RWPE2 (cell line): ENCODE results near the gene EMCN.

Source experiments
- ATAC-seq: fragments of 200-7000 bp; cut with Tn5 transposase; 3 replicates; pipeline ENCODE4 v1.9.1; 2021; ENCODE audit warnings: low read depth
- DNase-seq: peaks from one replicate; pipeline ENCODE4 v3.0.0-alpha.2; 2020; ENCODE audit warnings: low spot score
- H3K27ac ChIP-seq: fragments of 450-650 bp; 2 replicates; pipeline ENCODE4 v1.5.1; 2017; ENCODE audit warnings: mild to moderate bottlenecking; ENCODE audit not compliant: poor library complexity, severe bottlenecking
- H3K27me3 ChIP-seq: fragments of 250-450 bp; sonication (Bioruptor Pico); 2 replicates; pipeline ENCODE4 v1.5.1; 2021; ENCODE audit warnings: mild to moderate bottlenecking, moderate library complexity; ENCODE audit not compliant: insufficient read depth, poor library complexity, severe bottlenecking
- H3K36me3 ChIP-seq: fragments of 250-450 bp; sonication (Bioruptor Pico); 2 replicates; pipeline ENCODE4 v1.5.1; 2020; ENCODE audit warnings: low read depth, mild to moderate bottlenecking, moderate library complexity
- H3K4me1 ChIP-seq: fragments of 250-450 bp; sonication (Bioruptor Pico); 2 replicates; pipeline ENCODE4 v1.5.1; 2021; ENCODE audit warnings: mild to moderate bottlenecking, moderate library complexity; ENCODE audit not compliant: insufficient read depth, poor library complexity, severe bottlenecking
- H3K4me3 ChIP-seq: fragments of 250-450 bp; sonication (Bioruptor Pico); 2 replicates; pipeline ENCODE4 v1.5.1; 2021; ENCODE audit warnings: mild to moderate bottlenecking, moderate library complexity; ENCODE audit not compliant: severe bottlenecking
- H3K9me3 ChIP-seq: fragments of 250-450 bp; sonication (Bioruptor Pico); 2 replicates; pipeline ENCODE4 v1.5.1; 2021; ENCODE audit warnings: mild to moderate bottlenecking, moderate library complexity; ENCODE audit not compliant: severe bottlenecking
- CTCF ChIP-seq: fragments of 450-650 bp; IDR thresholded peaks from one replicate; pipeline ENCODE4 v1.5.1; 2017; ENCODE audit warnings: mild to moderate bottlenecking, moderate library complexity; ENCODE audit not compliant: poor library complexity, severe bottlenecking

EMCN gene

GRCh38 chr4:100494166-100494565 lies 23.7 kb downstream of the EMCN start:
- DNase-seq (no peak), ATAC-seq (no peak)
- peaks cover 2% of the 10 kb centered on the region for H3K9me3 ChIP-seq
- H3K4me1 ChIP-seq: no peaks in the 10 kb centered on the region
- no peak overlapping the region for H3K27ac ChIP-seq
- no peak for TF ChIP-seq CTCF
- no peak overlapping the region for H3K4me3 ChIP-seq
- no peaks in the 10 kb centered on the region for H3K36me3 ChIP-seq
- H3K27me3 ChIP-seq: no peaks in the 10 kb centered on the region

DNA sequence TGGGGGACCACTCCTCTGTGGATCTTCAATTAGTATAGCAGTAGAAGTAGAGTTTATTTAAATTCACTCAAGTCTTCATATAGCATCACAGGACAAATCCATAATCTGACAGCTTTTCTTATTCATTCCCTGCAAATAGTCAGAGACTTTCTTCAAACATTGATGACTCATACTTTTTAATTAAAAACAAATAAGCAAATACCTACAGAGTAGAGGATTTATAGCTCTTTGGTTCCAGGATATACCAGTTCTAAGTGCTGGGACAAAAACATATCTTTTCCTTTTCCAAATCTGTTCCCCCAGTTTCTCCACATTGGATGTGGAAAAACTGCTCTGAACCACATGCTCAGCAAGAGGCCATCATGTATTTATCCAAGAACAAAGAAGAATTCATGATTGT lies 24.1 kb downstream of the EMCN start:
- Histone ChIP-seq H3K4me1 (no peaks in the 10 kb centered on the region), H3K4me3 (no peak overlapping the region), H3K27ac (no peak overlapping the region), H3K27me3 (no peaks in the 10 kb centered on the region), H3K9me3 (peaks cover 2% of the 10 kb centered on the region), H3K36me3 (no peaks in the 10 kb centered on the region)
- no peak for ATAC-seq
- DNase-seq: no peak
- TF ChIP-seq CTCF: no peak

- H3K4me1 ChIP-seq: no peaks in the 10 kb centered on the region
- peaks cover 2% of the 10 kb centered on the region for H3K9me3 ChIP-seq
- H3K36me3 ChIP-seq: no peaks in the 10 kb centered on the region
- no peak overlapping the region for H3K4me3 ChIP-seq
- H3K27me3 ChIP-seq: no peaks in the 10 kb centered on the region
- no peak for TF ChIP-seq CTCF
- DNase-seq: no peak
- no peak overlapping the region for H3K27ac ChIP-seq
- ATAC-seq: no peak
Observed at GRCh38 chr4:100492129-100492528, 25.7 kb downstream of the EMCN start.

DNA sequence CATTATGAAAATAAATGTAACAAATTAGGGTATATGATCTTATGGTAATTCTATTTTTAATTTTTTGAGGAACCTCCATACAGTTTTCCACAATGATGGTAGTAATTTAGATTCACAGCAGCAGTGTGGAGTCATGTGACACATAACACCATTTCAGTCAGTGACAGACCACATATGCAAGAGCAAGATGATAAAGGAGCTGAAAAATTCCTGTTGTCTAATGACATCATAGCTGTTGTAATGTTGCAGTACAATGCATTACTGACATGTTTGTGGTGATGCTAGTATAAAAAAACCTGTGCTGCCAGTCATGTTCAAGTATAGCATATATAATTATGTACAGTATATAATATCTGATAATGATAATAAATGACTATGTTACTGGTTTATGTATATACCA lies 28.5 kb downstream of the EMCN start:
- no peak for ATAC-seq
- TF ChIP-seq CTCF: no peak

DNA sequence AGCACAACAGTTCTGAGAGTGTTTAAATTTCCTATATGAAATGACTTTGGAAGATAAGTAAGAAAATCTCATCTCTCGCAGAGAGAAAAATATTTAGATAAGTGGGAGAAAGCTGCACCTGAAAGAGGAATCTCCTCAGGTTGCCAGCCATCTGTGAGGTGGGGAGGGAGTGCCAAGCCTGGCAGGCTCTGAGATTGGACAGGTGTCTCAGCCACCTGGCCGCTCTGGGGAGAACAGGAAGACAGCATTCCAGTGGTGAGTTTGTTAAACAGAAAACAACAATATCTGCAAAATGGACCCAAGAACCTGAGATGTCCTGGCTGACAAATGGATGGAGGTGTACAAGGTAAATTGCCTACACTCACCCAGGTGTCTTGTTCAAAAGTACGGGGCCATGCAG lies 31.3 kb downstream of the EMCN start:
- no peak for DNase-seq
- Histone ChIP-seq H3K36me3 (no peaks in the 10 kb centered on the region), H3K9me3 (no peaks in the 10 kb centered on the region), H3K4me1 (no peaks in the 10 kb centered on the region), H3K27ac (no peak overlapping the region), H3K27me3 (no peaks in the 10 kb centered on the region), H3K4me3 (no peak overlapping the region)
- no peak for ATAC-seq
- TF ChIP-seq CTCF: no peak

More for the DNA sequence above, 28.5 kb downstream of the EMCN start:
- H3K4me3 ChIP-seq: no peak overlapping the region
- H3K4me1 ChIP-seq: no peaks in the 10 kb centered on the region
- no peaks in the 10 kb centered on the region for H3K36me3 ChIP-seq
- H3K27me3 ChIP-seq: no peaks in the 10 kb centered on the region
- DNase-seq: no peak
- H3K27ac ChIP-seq: no peak overlapping the region
- peaks cover 2% of the 10 kb centered on the region for H3K9me3 ChIP-seq
